Pulmonary artery endothelial cell (primary cell): ENCODE results near the gene DDA1. TPM values are rescaled to one million over a fixed set of nuclear protein-coding genes. Genes with fewer than 3 reads are reported as not detected.
"Not testable (repeated sequence)": the region's sequence is repeated elsewhere in the genome, so short reads cannot be mapped to it uniquely, and the experiment has no call there.

ENCODE experiments used
- DNase-seq: peaks from one replicate; pipeline ENCODE4 v3.0.0-alpha.2; 2011; ENCODE audit warnings: low read depth, low spot score
- total RNA-seq: library from RNA; depleted of rRNA; stranded (reverse); fragments of >200 nt; gene quantifications from 2 replicates; pipeline ENCODE4 v1.2.3, GENCODE V29; 2014

Gene DDA1
- total RNA-seq, 1 donor from 2014 or later = 30.3 TPM

DNA sequence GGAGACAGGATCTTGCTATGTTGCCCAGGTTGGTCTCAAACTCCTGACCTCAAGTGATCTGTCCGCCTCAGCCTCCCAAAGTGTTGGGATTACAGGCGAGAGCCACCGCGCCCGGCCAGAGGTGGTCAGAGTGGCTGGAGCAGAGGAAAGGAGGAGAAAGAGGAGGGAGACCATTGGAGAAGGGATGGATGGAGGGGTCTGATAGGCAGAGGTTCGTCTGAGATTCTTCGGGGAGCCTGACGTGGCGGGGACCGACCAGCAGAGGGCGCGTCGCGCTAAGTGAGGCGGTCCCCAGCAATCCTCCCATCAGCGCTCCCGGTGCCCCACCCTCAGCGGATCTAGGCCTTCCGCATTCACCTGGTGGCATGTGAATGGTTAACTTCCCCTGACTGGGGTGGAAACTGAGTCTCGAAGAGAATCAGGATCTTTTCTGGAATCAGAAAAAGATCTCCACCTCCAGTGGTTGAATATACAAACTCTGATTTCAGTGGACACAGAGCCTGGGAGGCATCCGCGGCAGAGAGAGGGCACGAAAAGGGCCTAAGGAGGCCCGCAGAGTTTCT is 36.8 kb downstream of the DDA1 start:
- DNase-seq = no peak

DNA sequence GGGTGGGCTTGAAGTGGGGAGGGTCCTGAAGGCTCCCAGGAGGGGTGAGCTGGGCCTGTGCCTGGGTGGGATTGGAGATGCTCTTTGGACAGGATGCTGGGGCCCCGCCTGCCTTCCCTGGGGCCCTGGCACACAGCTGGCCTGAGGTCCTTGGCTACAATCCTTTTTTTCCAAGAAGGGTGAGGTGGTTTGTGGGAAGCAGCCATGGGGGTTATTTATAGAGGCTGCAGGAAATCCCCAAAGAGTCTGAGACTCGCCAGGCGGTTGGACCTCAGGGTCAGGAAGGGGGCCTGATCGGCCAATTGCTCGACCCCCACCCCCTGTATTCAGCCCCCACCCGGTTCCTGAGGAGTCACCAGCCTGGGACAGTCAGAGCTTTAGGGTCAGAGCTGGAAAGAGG is 38.0 kb downstream of the DDA1 start:
- DNase-seq = no peak

- no peak for DNase-seq
Observed at GRCh38 chr19:17347877-17348276, 38.5 kb downstream of the DDA1 start.

DNA sequence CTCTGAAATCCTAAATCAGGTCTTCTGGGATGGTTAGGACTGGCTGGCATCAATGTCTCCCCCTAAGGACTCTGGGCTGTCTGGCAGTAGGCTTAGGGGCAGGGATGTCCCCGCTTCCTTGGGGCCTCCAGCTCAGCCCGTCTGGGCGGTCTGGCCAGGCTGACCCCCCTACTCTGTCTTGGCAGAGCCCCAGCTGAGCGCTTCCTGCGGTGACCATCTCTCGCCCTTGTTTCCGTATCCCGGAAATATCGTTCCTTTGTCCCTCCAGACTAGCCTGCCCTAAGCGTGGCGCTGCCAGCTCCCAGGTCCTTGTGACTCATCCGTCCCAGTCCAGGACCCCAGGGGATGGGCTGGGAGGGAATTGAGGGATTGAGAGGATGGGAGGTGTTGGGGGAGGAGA is 39.3 kb downstream of the DDA1 start:
- DNase-seq = peak; percentile 78

- DNase-seq = no peak
Observed at GRCh38 chr19:17351815-17352435, 42.6 kb downstream of the DDA1 start.

DNA sequence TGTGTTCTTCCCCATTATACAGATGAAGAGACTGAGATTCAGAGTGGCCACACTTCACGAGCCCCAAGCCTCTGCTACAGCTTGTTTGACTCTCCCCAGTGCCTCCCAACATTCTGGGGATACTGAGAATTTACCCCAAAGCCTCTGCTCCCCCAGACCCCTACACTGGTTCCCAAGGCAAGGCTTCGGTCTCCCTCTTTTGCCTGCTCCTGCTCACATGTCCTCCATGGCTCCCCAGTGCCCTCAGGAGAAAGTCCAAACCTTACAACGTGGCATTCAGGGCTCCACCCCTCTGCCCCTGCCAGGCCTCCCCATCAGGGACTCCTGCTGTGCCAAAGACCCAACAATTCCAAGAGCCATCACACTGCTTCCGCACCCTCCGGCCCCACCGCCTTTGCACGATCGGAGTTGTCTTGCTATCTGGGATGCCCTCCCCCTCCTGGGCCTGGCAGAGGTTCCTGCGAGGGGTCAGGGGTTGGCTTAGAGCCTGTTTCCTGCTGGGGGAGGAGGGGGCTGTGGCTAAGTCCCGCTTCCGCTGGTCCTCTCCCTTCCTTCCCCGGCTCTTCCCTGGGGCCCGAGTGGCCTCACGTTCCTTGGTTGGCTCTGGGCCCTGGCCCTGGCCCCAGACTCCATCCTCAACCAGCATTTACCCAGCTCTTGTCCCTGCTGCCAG is 43.4 kb downstream of the DDA1 start:
- DNase-seq = no peak

DNA sequence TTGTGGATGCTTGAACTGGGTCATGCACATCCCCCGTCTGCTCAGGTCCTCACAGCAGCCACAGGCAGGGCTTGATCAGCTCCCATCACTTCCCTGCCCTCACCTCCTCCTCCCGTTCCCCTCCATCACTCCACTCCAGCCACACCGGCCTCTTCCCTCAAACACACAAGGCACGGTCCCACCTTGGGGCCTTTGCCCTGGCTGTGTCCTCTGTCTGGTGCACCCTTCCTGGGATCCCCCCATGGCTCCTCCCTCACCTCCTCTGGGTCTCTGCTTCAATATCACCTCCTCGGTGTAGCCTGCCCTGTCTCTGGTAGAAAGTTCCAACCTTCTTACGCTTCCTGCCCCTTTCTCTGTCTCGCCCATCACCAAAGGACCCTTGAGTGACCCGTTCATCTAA is 44.0 kb downstream of the DDA1 start:
- DNase-seq = no peak

- DNase-seq = no peak
Observed at GRCh38 chr19:17357078-17357666, 47.8 kb downstream of the DDA1 start.

GRCh38 chr19:17357724-17358123 is 48.4 kb downstream of the DDA1 start:
- DNase-seq = no peak

GRCh38 chr19:17358395-17358794 is 49.0 kb downstream of the DDA1 start:
- no peak for DNase-seq

- no peak for DNase-seq
Observed at GRCh38 chr19:17359905-17360800, 50.8 kb downstream of the DDA1 start.

DNA sequence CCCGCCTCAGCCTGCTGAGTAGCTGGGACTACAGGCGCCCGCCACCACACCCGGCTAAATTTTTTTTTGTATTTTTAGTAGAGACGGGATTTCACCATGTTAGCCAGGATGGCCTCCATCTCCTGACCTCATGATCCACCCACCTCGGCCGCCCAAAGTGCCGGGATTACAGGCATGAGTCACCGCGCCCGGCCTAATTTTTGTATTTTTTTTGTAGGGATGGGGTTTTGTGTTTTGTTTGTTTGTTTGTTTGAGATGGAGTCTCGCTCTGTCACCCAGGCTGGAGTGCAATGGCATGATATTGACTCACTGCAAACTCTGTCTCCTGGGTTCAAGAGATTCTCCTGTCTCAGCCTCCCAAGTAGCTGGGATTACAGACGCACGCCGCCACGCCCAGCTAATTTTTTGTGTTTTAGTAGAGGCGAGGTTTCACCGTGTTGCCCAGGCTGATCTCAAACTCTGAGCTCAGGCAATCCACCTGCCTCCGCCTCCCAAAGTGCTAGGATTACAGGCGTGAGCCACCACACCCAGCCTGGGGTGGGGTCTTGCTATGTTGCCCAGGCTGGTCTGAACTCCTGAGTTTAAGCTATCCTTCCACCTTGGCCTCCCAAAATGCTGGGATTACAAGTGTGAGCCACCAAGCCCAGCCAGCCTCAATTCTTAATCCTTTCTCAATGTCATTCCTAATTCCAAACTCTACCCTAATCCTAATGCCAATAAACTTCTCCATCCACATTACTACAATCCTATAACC is 54.7 kb downstream of the DDA1 start:
- DNase-seq = not testable (repeated sequence)

DNA sequence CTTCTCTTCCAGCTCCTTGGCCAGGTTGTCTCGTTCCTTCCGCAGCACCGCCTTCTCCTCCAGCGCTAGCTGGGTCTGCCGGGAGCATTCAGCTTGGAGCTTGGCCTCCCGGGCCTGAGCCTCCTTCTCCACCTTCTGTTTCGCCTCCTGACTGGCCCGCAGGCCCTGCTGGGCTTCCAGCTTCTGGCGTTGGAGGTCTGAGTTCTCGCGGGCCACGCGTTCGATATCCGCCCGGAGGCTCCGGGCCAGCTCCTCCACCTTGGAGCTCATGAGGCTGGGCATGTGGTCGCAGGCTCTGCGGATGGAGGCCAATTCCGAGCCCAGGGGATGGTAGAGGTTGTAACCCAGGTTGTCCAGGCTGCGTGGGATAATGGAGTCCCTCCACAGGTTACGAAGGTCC is 56.0 kb downstream of the DDA1 start:
- DNase-seq = no peak

DNA sequence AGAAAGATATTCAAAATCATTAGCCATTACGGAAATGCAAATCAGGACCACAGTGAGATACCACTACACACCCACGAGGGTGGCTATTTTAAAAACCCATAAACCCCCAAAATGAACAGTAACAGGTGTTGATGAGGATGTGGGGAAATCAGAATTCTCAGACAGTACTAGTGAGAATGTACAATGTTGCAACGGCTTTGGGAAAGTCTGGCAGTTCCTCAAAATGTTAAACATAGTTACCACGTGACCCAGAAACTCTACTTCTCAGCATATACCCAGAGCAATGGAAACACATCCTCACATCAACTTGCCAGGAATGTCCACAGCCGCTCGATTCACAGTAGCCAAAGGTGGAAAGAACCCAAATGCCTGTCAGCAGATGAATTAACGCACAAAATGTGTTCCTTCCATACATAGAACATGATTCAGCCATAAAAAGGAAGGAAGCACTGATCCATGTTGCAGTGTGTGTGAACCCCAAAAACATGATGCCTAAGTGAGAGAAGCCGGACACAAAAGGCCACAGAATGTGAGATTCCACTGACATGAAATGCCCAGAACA is 60.7 kb downstream of the DDA1 start:
- no peak for DNase-seq

Other genes starting within 250 kb of the DDA1 start
- gene HAUS8, start 234.1 kb upstream of the DDA1 start, total RNA-seq = 5.0 and 7.8 TPM in 2 replicates
- gene MYO9B, start 233.8 kb upstream of the DDA1 start, total RNA-seq = 48.1 and 55.4 TPM in 2 replicates
- 19.1 and 19.3 TPM in 2 replicates for gene USE1, start 94.2 kb upstream of the DDA1 start, total RNA-seq
- 2.3 and 3.4 TPM in 2 replicates for gene OCEL1, start 83.3 kb upstream of the DDA1 start, total RNA-seq
- 40.4 and 45.7 TPM in 2 replicates for gene NR2F6, start 63.6 kb upstream of the DDA1 start, total RNA-seq
- gene USHBP1, start 44.8 kb upstream of the DDA1 start, total RNA-seq = 5.0 and 5.7 TPM in 2 replicates
- 126 and 150 TPM in 2 replicates for gene BABAM1, start 42.1 kb upstream of the DDA1 start, total RNA-seq
- gene ANKLE1, start 27.7 kb upstream of the DDA1 start, total RNA-seq = 1.3 and 3.0 TPM in 2 replicates
- 7.5 TPM in 2 replicates for gene ABHD8, start 6.1 kb upstream of the DDA1 start, total RNA-seq
- gene MRPL34, start 3.7 kb upstream of the DDA1 start, total RNA-seq = 35.8 and 44.0 TPM in 2 replicates
- gene ANO8, start 25.3 kb downstream of the DDA1 start, total RNA-seq = 2.0 and 4.1 TPM in 2 replicates
- gene GTPBP3, start 28.0 kb downstream of the DDA1 start, total RNA-seq = 16.6 and 33.8 TPM in 2 replicates
- 0.21 and 0.46 TPM in 2 replicates for gene PLVAP, start 67.8 kb downstream of the DDA1 start, total RNA-seq
- 0.13 and 0.63 TPM in 2 replicates for gene CCDC194, start 84.6 kb downstream of the DDA1 start, total RNA-seq
- gene BST2, start 96.1 kb downstream of the DDA1 start, total RNA-seq = 161 and 210 TPM in 2 replicates
- gene MVB12A, start 110.5 kb downstream of the DDA1 start, total RNA-seq = 36.1 and 43.0 TPM in 2 replicates
- 0.04 TPM in 1 of 2 replicates, not detected in the other for gene TMEM221, start 139.1 kb downstream of the DDA1 start, total RNA-seq
- gene NXNL1, start 151.4 kb downstream of the DDA1 start, total RNA-seq = not detected in 2 replicates
- gene SLC27A1, start 161.0 kb downstream of the DDA1 start, total RNA-seq = 9.8 and 10.0 TPM in 2 replicates
- 44.6 and 45.2 TPM in 2 replicates for gene PGLS, start 202.1 kb downstream of the DDA1 start, total RNA-seq
- gene COLGALT1, start 246.1 kb downstream of the DDA1 start, total RNA-seq = 107 and 142 TPM in 2 replicates